GM20000 (cell line): Measurements from ENCODE around the gene ELN.

Experiments used
- DNase-seq: peaks from one replicate; pipeline ENCODE4 v3.0.0; 2012; ENCODE audit warnings: low spot score
- CTCF ChIP-seq: IDR thresholded peaks from 2 replicates; pipeline ENCODE4 v1.5.1; 2012; ENCODE audit warnings: mild to moderate bottlenecking, control low read depth; ENCODE audit errors: extremely low read depth, missing control alignments

ELN gene

GRCh38 chr7:74038194-74038961, 10.4 kb downstream of the ELN start:
- no peak for TF ChIP-seq CTCF
- no peak for DNase-seq

- no peak for TF ChIP-seq CTCF
- DNase-seq: no peak
Measured at GRCh38 chr7:74039337-74039736, 11.4 kb downstream of the ELN start.

GRCh38 chr7:74040101-74040790, 12.3 kb downstream of the ELN start:
- TF ChIP-seq CTCF: no peak
- DNase-seq: no peak

GRCh38 chr7:74040791-74041520, 13.0 kb downstream of the ELN start:
- no peak for TF ChIP-seq CTCF
- DNase-seq: no peak

- TF ChIP-seq CTCF: no peak
- no peak for DNase-seq
Measured at GRCh38 chr7:74042746-74043522, 15.0 kb downstream of the ELN start.

GRCh38 chr7:74043523-74043951, 15.6 kb downstream of the ELN start:
- TF ChIP-seq CTCF: no peak
- no peak for DNase-seq
